Fibroblast of lung (primary cell): Measurements from ENCODE around the gene TMEM132D.

Source experiments
- EZH2 ChIP-seq: IDR thresholded peaks from 2 replicates; pipeline ENCODE4 v1.5.1; 2012; ENCODE audit warnings: low read length, control low read depth, mild to moderate bottlenecking; ENCODE audit errors: missing control alignments
- TF ChIP-seq, protein P1 (sequence below), 2 donors: IDR thresholded peaks in 1 of 2; conservative IDR thresholded peaks in 1 of 2; 1 replicate in 1 of 2; 2 replicates in 1 of 2; pipeline ENCODE4 v1.5.1; 2011 to 2012; ENCODE audit warnings: low read length in 2 of 2, control low read depth in 1 of 2, inconsistent platforms in 1 of 2, low read depth in 1 of 2, mild to moderate bottlenecking in 1 of 2

DNA sequence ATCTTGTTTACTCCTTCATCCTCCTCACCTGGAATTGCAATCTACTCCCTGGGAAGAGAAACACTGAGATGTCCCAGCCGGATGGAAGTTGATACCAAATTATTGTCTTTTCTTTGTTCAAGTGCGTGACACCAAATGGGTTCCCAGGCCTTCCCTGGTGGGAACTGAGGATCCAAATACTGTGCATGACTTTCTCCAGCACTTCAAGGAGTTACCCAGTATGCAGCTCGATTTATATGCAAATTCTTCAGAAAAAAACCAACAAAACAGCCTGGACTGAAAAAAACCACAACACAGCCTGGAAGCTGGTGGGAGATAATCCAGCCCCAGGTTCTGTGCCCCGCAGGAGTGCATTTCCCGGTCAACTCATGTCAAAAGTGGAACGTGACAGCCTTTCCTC is 740.0 kb downstream of the TMEM132D start:
- TF ChIP-seq, protein P1, sequence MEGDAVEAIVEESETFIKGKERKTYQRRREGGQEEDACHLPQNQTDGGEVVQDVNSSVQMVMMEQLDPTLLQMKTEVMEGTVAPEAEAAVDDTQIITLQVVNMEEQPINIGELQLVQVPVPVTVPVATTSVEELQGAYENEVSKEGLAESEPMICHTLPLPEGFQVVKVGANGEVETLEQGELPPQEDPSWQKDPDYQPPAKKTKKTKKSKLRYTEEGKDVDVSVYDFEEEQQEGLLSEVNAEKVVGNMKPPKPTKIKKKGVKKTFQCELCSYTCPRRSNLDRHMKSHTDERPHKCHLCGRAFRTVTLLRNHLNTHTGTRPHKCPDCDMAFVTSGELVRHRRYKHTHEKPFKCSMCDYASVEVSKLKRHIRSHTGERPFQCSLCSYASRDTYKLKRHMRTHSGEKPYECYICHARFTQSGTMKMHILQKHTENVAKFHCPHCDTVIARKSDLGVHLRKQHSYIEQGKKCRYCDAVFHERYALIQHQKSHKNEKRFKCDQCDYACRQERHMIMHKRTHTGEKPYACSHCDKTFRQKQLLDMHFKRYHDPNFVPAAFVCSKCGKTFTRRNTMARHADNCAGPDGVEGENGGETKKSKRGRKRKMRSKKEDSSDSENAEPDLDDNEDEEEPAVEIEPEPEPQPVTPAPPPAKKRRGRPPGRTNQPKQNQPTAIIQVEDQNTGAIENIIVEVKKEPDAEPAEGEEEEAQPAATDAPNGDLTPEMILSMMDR (conservative IDR thresholded peaks at IDR 0.05 in 1 of 2, IDR thresholded peaks at IDR 0.05 in 1 of 2; ENCODE audit: low read depth in 1 of 2, low read length in 2 of 2) = no peak
- no peak for TF ChIP-seq EZH2
